IMR-90 (cell line): ENCODE data around the gene CNPPD1. TPM values are rescaled to one million over a fixed set of nuclear protein-coding genes. Genes with fewer than 3 reads are reported as not detected.

Experiments used
- ATAC-seq: fragments of 200-7000 bp; cut with Tn5 transposase; 2 replicates; pipeline ENCODE4 v1.9.1; 2020; ENCODE audit warnings: low read depth, mild to moderate bottlenecking, moderate library complexity
- BruUV-seq: library from RNA; stranded (reverse); fragments of 400-500 nt; replicated peaks from 2 replicates; lab custom pipeline; 2021; lab: Mats Ljungman, UMichigan
- CTCF ChIA-PET: fragments of 300-600 bp; formaldehyde crosslinking; extraction: SDS; loops from one replicate; lab custom pipeline; 2021; ENCODE audit warnings: antibody characterized with exemption; lab: Yijun Ruan, JAX
- POLR2A ChIA-PET: fragments of 300-600 bp; sonication (Branson Sonifier 250); formaldehyde crosslinking; loops from one replicate; lab custom pipeline; 2022; ENCODE audit warnings: antibody characterized with exemption; ENCODE audit not compliant: unreplicated experiment; lab: Charles Lee
- DNase-seq: peaks from one replicate; pipeline ENCODE4 v3.0.0; 2013
- H2AFZ ChIP-seq: replicated peaks from 2 replicates; pipeline ENCODE3; 2013; ENCODE audit warnings: low read length, mild to moderate bottlenecking; ENCODE audit not compliant: poor library complexity
- H2AK5ac ChIP-seq: 2 replicates; pipeline ENCODE4 v1.6.1; 2013; ENCODE audit warnings: low read depth, low read length, inconsistent platforms
- H2AK9ac ChIP-seq: replicated peaks from 2 replicates; pipeline ENCODE3; 2013; ENCODE audit warnings: mild to moderate bottlenecking, low read depth, low read length, moderate library complexity; ENCODE audit not compliant: poor library complexity
- H2BK120ac ChIP-seq: 2 replicates; pipeline ENCODE4 v1.6.1; 2013; ENCODE audit warnings: low read depth, low read length, inconsistent platforms
- H2BK15ac ChIP-seq: 3 replicates; pipeline ENCODE4 v1.6.1; 2013; ENCODE audit warnings: low read depth, low read length, inconsistent platforms
- H2BK20ac ChIP-seq: 2 replicates; pipeline ENCODE4 v1.6.1; 2013; ENCODE audit warnings: low read depth, mild to moderate bottlenecking, inconsistent platforms, low read length, moderate library complexity
- H2BK5ac ChIP-seq: 2 replicates; pipeline ENCODE4 v1.6.1; 2013; ENCODE audit warnings: mild to moderate bottlenecking, low read depth, low read length, inconsistent platforms; ENCODE audit not compliant: poor library complexity, severe bottlenecking
- H3K14ac ChIP-seq: replicated peaks from 2 replicates; pipeline ENCODE4 v1.6.1; 2013; ENCODE audit warnings: low read depth, low read length, inconsistent platforms
- H3K18ac ChIP-seq: 2 replicates; pipeline ENCODE4 v1.6.1; 2013; ENCODE audit warnings: low read depth, low read length, control low read depth
- H3K23ac ChIP-seq: 2 replicates; pipeline ENCODE4 v1.6.1; 2013; ENCODE audit warnings: low read depth, low read length, inconsistent platforms
- H3K27ac ChIP-seq: 2 replicates; pipeline ENCODE4 v1.5.1; 2013; ENCODE audit warnings: mild to moderate bottlenecking, control low read depth, low read length; ENCODE audit not compliant: insufficient read depth
- H3K27me3 ChIP-seq: 2 replicates; pipeline ENCODE4 v1.6.1; 2013; ENCODE audit warnings: low read length; ENCODE audit not compliant: control insufficient read depth, insufficient read depth
- H3K36me3 ChIP-seq: 2 replicates; pipeline ENCODE4 v1.6.1; 2013; ENCODE audit warnings: low read length, mixed read lengths; ENCODE audit not compliant: control insufficient read depth, insufficient read depth
- H3K4ac ChIP-seq: 2 replicates; pipeline ENCODE4 v1.6.1; 2013; ENCODE audit warnings: low read depth, low read length, inconsistent platforms
- H3K4me1 ChIP-seq: 2 replicates; pipeline ENCODE4 v1.6.1; 2013; ENCODE audit warnings: low read length, mixed read lengths; ENCODE audit not compliant: control insufficient read depth, insufficient read depth
- H3K4me2 ChIP-seq: 2 replicates; pipeline ENCODE4 v1.6.1; 2013; ENCODE audit warnings: low read depth, mild to moderate bottlenecking, control low read depth, low read length, moderate library complexity
- H3K4me3 ChIP-seq: 2 replicates; pipeline ENCODE4 v1.5.1; 2013; ENCODE audit warnings: low read depth, mild to moderate bottlenecking, control low read depth, low read length, moderate library complexity; ENCODE audit not compliant: insufficient read depth
- H3K56ac ChIP-seq: 2 replicates; pipeline ENCODE4 v1.6.1; 2013; ENCODE audit warnings: low read length, inconsistent platforms; ENCODE audit not compliant: insufficient read depth; ENCODE audit errors: extremely low read depth
- H3K79me1 ChIP-seq, 2 experiments: 2 replicates each; pipeline ENCODE4 v1.6.1; 2013; ENCODE audit warnings: low read length in 2 of 2, inconsistent platforms in 1 of 2, low read depth in 1 of 2
- H3K9ac ChIP-seq: 2 replicates; pipeline ENCODE4 v1.6.1; 2013; ENCODE audit warnings: low read depth, low read length, control low read depth
- H3K9me1 ChIP-seq: 2 replicates; pipeline ENCODE4 v1.6.1; 2013; ENCODE audit warnings: low read length, inconsistent platforms; ENCODE audit not compliant: insufficient read depth
- H3K9me3 ChIP-seq: 2 replicates; pipeline ENCODE4 v1.6.1; 2013; ENCODE audit warnings: low read length; ENCODE audit not compliant: control insufficient read depth, insufficient read depth
- H4K20me1 ChIP-seq: 2 replicates; pipeline ENCODE4 v1.6.1; 2013; ENCODE audit warnings: low read length, inconsistent platforms; ENCODE audit not compliant: insufficient read depth
- H4K5ac ChIP-seq: 2 replicates; pipeline ENCODE4 v1.6.1; 2013; ENCODE audit warnings: mild to moderate bottlenecking, low read depth, low read length, control low read depth
- H4K8ac ChIP-seq, 2 experiments: 2 replicates each; pipeline ENCODE4 v1.6.1; 2013; ENCODE audit warnings: low read depth in 2 of 2, low read length in 2 of 2, control low read depth in 1 of 2, inconsistent platforms in 1 of 2
- H4K91ac ChIP-seq: 2 replicates; pipeline ENCODE4 v1.6.1; 2013; ENCODE audit warnings: low read depth, low read length, inconsistent platforms; ENCODE audit not compliant: insufficient read depth
- BHLHE40 ChIP-seq: fragments of 150-350 bp; IDR thresholded peaks from 2 replicates; pipeline ENCODE4 v1.6.1; 2016; ENCODE audit warnings: mild to moderate bottlenecking, low read depth, low read length
- CEBPB ChIP-seq: IDR thresholded peaks from 2 replicates; pipeline ENCODE4 v1.6.1; 2012; ENCODE audit warnings: low read depth, low read length, improper control_type of control experiment
- CHD1 ChIP-seq: IDR thresholded peaks from 2 replicates; pipeline ENCODE4 v1.6.1; 2012; ENCODE audit warnings: low read depth, low read length, improper control_type of control experiment
- FOS ChIP-seq: fragments of 150-350 bp; IDR thresholded peaks from 2 replicates; pipeline ENCODE4 v1.6.1; 2016; ENCODE audit warnings: low read depth, low read length
- MAZ ChIP-seq: IDR thresholded peaks from 2 replicates; pipeline ENCODE4 v1.6.1; 2012; ENCODE audit warnings: low read depth, mild to moderate bottlenecking, low read length, improper control_type of control experiment, moderate library complexity, borderline replicate concordance
- MXI1 ChIP-seq: IDR thresholded peaks from 2 replicates; pipeline ENCODE4 v1.6.1; 2012; ENCODE audit warnings: low read depth, mild to moderate bottlenecking, low read length, moderate library complexity, borderline replicate concordance
- NFE2L2 ChIP-seq: fragments of 150-350 bp; IDR thresholded peaks from 2 replicates; pipeline ENCODE4 v1.6.1; 2016; ENCODE audit warnings: low read depth, mild to moderate bottlenecking, low read length
- POLR2A ChIP-seq: IDR thresholded peaks from 2 replicates; pipeline ENCODE4 v1.6.1; 2012; ENCODE audit warnings: mild to moderate bottlenecking, low read depth, low read length
- RAD21 ChIP-seq: IDR thresholded peaks from 2 replicates; pipeline ENCODE4 v1.6.1; 2012; ENCODE audit warnings: low read length, improper control_type of control experiment
- RCOR1 ChIP-seq: IDR thresholded peaks from 2 replicates; pipeline ENCODE4 v1.6.1; 2012; ENCODE audit warnings: mild to moderate bottlenecking, low read length, improper control_type of control experiment; ENCODE audit not compliant: insufficient replicate concordance
- RFX5 ChIP-seq: IDR thresholded peaks from 2 replicates; pipeline ENCODE4 v1.8.0; 2012; ENCODE audit warnings: low read depth, mild to moderate bottlenecking, low read length, moderate library complexity
- SMC3 ChIP-seq: fragments of 150-350 bp; IDR thresholded peaks from 2 replicates; pipeline ENCODE4 v1.6.1; 2016; ENCODE audit warnings: low read depth, mild to moderate bottlenecking, antibody characterized with exemption, low read length, moderate library complexity
- WGBS, 2 experiments: methylation state at CpG; one replicate each; pipeline versions ENCODE4 v1.1.5 to v1.1.7; 2013; ENCODE audit warnings: missing lambda C conversion rate in 2 of 2; ENCODE audit not compliant: insufficient read length in 1 of 2; ENCODE audit errors: extremely low coverage in 2 of 2; 5-methylcytosine and 5-hydroxymethylcytosine counted together
- dilution Hi-C: fragments of 300-500 bp; cut with HindIII; formaldehyde crosslinking; loops from one replicate; pipeline ENCODE4 v1.14.3; 2018; ENCODE audit warnings: low sequenced_read_pairs; ENCODE audit not compliant: unreplicated experiment
- in situ Hi-C: fragments of 300-500 bp; cut with MboI; formaldehyde crosslinking; loops from 3 replicates; pipeline ENCODE4 v1.14.3; 2019; ENCODE audit warnings: low sequenced_read_pairs, inconsistent platforms, mixed read lengths
- intact Hi-C: fragments of 100-400 bp; cut with micrococcal nuclease; formaldehyde crosslinking; loops from 2 replicates; pipeline ENCODE4 v1.10.0; 2022
- polyA plus RNA-seq, 3 experiments: library from polyadenylated mRNA; depleted of rRNA; stranded (reverse); fragments of >200 nt; gene quantifications; 2 replicates each; pipeline ENCODE4 v1.2.3, GENCODE V29; 2012; ENCODE audit warnings: low replicate concordance in 1 of 3
- total RNA-seq: library from RNA; depleted of rRNA; stranded (reverse); fragments of >200 nt; gene quantifications from 2 replicates; pipeline ENCODE4 v1.2.3, GENCODE V29; 2012
- TF ChIP-seq, protein P1 (sequence below): fragments of 150-350 bp; IDR thresholded peaks from 2 replicates; pipeline ENCODE4 v1.6.1; 2017; ENCODE audit warnings: mild to moderate bottlenecking, antibody characterized with exemption, low read length, low read depth
- TF ChIP-seq, protein P2 (sequence below): fragments of 150-350 bp; IDR thresholded peaks from 2 replicates; pipeline ENCODE4 v1.6.1; 2016; ENCODE audit warnings: low read depth, mild to moderate bottlenecking, low read length, moderate library complexity, borderline replicate concordance
- TF ChIP-seq, protein P3 (sequence below): conservative IDR thresholded peaks from 2 replicates; pipeline ENCODE4 v1.5.1; 2012; ENCODE audit warnings: mild to moderate bottlenecking, low read depth, low read length, improper control_type of control experiment

Gene CNPPD1
- total and polyA plus RNA-seq, 2 of the 4 experiments (the other 2 are of a cell fraction), result 11.1 to 29.2 TPM

DNA sequence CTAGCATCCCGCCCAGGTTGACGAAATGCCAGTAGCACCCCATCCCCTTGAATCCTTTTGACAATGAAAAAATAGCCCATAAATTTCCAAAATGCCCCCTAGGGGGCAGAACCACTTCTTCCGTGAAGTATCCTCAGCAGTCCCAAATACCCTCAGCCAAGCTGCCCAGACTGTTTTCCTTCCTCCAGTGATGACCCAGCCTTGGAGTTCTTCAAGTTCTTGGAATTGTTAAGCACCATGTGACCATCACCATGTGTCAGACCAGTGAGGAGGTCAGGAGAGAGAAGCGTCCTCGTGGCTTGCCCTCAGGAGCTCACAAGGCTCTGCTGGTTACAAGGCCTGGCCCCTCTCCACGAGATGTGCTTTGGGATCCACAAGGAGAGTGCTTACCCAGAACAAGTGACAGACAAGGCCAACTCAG, 5.5 kb downstream of the CNPPD1 start:
- peak overlapping the region; percentile 79 for H2AK9ac ChIP-seq
- H3K9me1 ChIP-seq, result 0 out of 2 replicates have a peak, but pooled peaks cover 4% of the 10 kb centered on the region
- no peak overlapping the region for H2BK20ac ChIP-seq
- dilution Hi-C loops, result no loop called here
- no peaks in the 10 kb centered on the region for H3K9me3 ChIP-seq
- peak overlapping the region; percentile 0; the same call in 1 of the 2 replicates for H2BK120ac ChIP-seq
- H4K5ac ChIP-seq, result no peak overlapping the region
- WGBS, 2 experiments, result 40% methylated on average over 2 of the region's 6 CpGs; no CpG with 5 or more reads in 1 of the 2 experiments
- no peak overlapping the region for H3K4me3 ChIP-seq
- H4K20me1 ChIP-seq, result peaks cover 7% of the 10 kb centered on the region; the same call in 1 of the 2 replicates
- peak; percentile 87 for ATAC-seq
- peak overlapping the region; percentile 92 for H2AK5ac ChIP-seq
- peak overlapping the region; percentile 35 for H2BK5ac ChIP-seq
- H4K91ac ChIP-seq, result peak overlapping the region; percentile 47
- H2BK15ac ChIP-seq, result no peak overlapping the region
- H2AFZ ChIP-seq, result peak overlapping the region; percentile 70
- peak overlapping the region; percentile 78 for H3K27ac ChIP-seq
- H3K36me3 ChIP-seq, result peaks cover 20% of the 10 kb centered on the region
- H4K8ac ChIP-seq, result peak overlapping the region; percentile 34 to 55; a peak in 3 of 4 replicates
- intact Hi-C loops, result loop anchor here (2.0 kb wide), 1 partner anchor 124 kb away; no protein-coding TSS in a partner anchor
- ChIA-PET CTCF (interaction anchor here (1.2 kb wide), 1 partner anchor 108 kb away, joined by 3 read pairs; the partner anchor contains the start of gene DNAJB2), POLR2A (interaction anchor here (0.6 kb wide), 1 partner anchor 35 kb away, joined by 4 read pairs; the partner anchor contains the start of gene ZFAND2B)
- H3K79me1 ChIP-seq, result peaks cover 3 to 20% of the 10 kb centered on the region in 2 experiments; a peak in 2 of 4 replicates
- H3K9ac ChIP-seq, result no peak overlapping the region
- in situ Hi-C loops, result loop anchor here (5.0 kb wide), 2 partner anchors 36 to 126 kb away; partner anchors contain the start of gene ZFAND2B
- no peak overlapping the region for H3K4me2 ChIP-seq
- peak; percentile 86 for DNase-seq
- H3K18ac ChIP-seq, result no peak overlapping the region
- H3K4ac ChIP-seq, result peak overlapping the region; percentile 74
- BruUV-seq, result no TSS peak
- no peak overlapping the region for H3K56ac ChIP-seq
- no peaks in the 10 kb centered on the region for H3K27me3 ChIP-seq
- H3K14ac ChIP-seq, result 0 out of 2 replicates have a peak overlapping the region, but pooled peaks have one; percentile 40
- H3K4me1 ChIP-seq, result peaks cover 5% of the 10 kb centered on the region; the same call in 1 of the 2 replicates
- H3K23ac ChIP-seq, result no peak overlapping the region
- TF ChIP-seq RAD21, result peak; percentile 56
- TF ChIP-seq CEBPB, result no peak
- TF ChIP-seq, protein P1, sequence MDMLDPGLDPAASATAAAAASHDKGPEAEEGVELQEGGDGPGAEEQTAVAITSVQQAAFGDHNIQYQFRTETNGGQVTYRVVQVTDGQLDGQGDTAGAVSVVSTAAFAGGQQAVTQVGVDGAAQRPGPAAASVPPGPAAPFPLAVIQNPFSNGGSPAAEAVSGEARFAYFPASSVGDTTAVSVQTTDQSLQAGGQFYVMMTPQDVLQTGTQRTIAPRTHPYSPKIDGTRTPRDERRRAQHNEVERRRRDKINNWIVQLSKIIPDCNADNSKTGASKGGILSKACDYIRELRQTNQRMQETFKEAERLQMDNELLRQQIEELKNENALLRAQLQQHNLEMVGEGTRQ, result peak; percentile 94
- TF ChIP-seq, protein P2, sequence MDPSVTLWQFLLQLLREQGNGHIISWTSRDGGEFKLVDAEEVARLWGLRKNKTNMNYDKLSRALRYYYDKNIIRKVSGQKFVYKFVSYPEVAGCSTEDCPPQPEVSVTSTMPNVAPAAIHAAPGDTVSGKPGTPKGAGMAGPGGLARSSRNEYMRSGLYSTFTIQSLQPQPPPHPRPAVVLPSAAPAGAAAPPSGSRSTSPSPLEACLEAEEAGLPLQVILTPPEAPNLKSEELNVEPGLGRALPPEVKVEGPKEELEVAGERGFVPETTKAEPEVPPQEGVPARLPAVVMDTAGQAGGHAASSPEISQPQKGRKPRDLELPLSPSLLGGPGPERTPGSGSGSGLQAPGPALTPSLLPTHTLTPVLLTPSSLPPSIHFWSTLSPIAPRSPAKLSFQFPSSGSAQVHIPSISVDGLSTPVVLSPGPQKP, result no peak
- TF ChIP-seq, protein P3, sequence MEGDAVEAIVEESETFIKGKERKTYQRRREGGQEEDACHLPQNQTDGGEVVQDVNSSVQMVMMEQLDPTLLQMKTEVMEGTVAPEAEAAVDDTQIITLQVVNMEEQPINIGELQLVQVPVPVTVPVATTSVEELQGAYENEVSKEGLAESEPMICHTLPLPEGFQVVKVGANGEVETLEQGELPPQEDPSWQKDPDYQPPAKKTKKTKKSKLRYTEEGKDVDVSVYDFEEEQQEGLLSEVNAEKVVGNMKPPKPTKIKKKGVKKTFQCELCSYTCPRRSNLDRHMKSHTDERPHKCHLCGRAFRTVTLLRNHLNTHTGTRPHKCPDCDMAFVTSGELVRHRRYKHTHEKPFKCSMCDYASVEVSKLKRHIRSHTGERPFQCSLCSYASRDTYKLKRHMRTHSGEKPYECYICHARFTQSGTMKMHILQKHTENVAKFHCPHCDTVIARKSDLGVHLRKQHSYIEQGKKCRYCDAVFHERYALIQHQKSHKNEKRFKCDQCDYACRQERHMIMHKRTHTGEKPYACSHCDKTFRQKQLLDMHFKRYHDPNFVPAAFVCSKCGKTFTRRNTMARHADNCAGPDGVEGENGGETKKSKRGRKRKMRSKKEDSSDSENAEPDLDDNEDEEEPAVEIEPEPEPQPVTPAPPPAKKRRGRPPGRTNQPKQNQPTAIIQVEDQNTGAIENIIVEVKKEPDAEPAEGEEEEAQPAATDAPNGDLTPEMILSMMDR, result peak; percentile 72
- TF ChIP-seq BHLHE40, result no peak
- no peak for TF ChIP-seq CHD1
- no peak for TF ChIP-seq RCOR1
- TF ChIP-seq MXI1, result peak; percentile 87
- no peak for TF ChIP-seq RFX5
- TF ChIP-seq MAZ, result peak; percentile 25; the same call in 1 of the 2 replicates
- no peak for TF ChIP-seq POLR2A
- TF ChIP-seq NFE2L2, result no peak
- TF ChIP-seq SMC3, result peak; percentile 52
- no peak for TF ChIP-seq FOS
